GM04503 (cell line): ENCODE measurements around the gene METTL17.

Source experiments
- DNase-seq: peaks from one replicate; pipeline ENCODE4 v3.0.0-alpha.2; 2012; ENCODE audit warnings: low read depth

METTL17 gene

DNA sequence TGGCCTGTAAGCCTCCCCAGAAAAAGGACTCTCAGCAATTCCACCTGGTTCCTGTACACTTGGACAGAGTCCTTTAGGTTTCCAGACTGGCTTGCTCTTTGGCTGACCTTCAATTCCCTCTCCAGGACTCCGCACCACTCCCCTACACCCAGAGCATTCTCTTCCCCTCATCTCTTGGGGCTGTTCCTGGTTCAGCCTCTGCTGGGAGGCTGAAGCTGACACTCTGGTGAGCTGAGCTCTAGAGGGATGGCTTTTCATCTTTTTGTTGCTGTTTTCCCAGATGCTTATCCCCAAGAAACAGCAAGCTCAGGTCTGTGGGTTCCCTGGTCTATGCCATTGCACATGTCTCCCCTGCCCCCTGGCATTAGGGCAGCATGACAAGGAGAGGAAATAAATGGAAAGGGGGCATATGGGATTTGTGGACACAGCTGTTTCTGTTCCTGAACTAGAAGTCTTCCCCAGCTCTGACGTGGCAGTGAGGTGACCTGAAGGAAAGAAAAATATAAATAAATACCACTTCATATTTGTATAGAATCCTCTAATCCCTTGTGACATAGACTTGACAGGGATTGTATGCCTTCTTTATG, 53.7 kb downstream of the METTL17 start:
- no peak for DNase-seq

DNA sequence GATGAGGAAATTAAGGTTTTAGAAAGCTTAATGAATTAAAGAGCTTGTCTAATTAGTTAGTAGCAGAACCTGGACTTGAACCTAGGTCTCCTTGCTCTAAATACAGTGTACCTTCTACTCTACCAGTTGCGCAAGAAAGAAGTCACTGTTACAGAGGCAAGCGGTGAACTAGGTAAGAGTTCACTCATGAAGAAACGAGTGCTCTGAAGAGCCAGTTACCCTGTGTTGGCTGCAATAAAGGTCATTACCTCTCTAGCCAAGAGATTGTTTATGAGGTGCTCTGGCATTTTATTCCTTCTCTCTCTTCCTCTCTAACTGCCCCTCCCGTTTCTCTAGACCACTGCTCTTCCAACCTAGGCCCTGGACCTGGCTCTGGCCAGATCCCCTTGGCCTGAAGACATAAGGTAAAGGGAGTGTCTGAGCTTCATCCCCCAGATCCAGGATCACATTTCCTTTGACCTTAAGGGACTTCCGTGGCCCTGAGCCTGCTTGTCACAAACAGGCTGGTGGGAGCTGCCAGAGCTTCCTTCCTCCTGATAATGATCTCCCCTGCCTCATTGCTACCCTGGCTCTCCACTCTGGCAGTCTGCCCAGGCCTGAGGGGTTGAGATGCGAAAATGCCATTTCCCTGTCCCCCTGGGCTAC, 54.3 kb downstream of the METTL17 start:
- no peak for DNase-seq
